ENCODE data around the gene UBXN2A. TPM values are rescaled to one million over a fixed set of nuclear protein-coding genes. Genes with fewer than 3 reads are reported as not detected.

UBXN2A gene
- total RNA-seq, 1 experiment from 2014 or later: 15.1 TPM

GRCh38 chr2:23926750-23927571, 13.3 kb upstream of the UBXN2A start, which contains the start of gene ATAD2B:
Gene ATAD2B, minus strand, starts transcription at chr2:23927123. Its CDS starts 353 bp downstream, at chr2:23926770.
- H3K27ac Mint-ChIP-seq (ENCODE audit: unreplicated experiment): peak within 1 kb of the TSS; percentile 94
- H3K27me3 Mint-ChIP-seq (ENCODE audit: unreplicated experiment): no peaks in the 10 kb centered on the region
- no peaks in the 10 kb centered on the region for H3K9me3 Mint-ChIP-seq (ENCODE audit: low read depth, unreplicated experiment)
- CTCF ChIA-PET: interaction anchor here (0.6 to 1.8 kb wide), 16 partner anchors 13 to 218 kb away, joined by 3 to 15 read pairs (median 5); partner anchors contain the start of genes TP53I3, UBXN2A and WDCP
- peaks cover 44% of the 10 kb centered on the region for H3K4me1 Mint-ChIP-seq (ENCODE audit: low read depth, unreplicated experiment)
- H3K4me3 Mint-ChIP-seq (ENCODE audit: low read depth, unreplicated experiment): peak within 1 kb of the TSS; percentile 99
- intact Hi-C loops (cut with micrococcal nuclease; ENCODE audit: unreplicated experiment): loop anchor here (5.0 kb wide), 1 partner anchor 150 kb away; the partner anchor contains the start of gene SF3B6
- TF ChIP-seq CTCF (IDR thresholded peaks at IDR 0.05; ENCODE audit: unreplicated experiment): peak; percentile 80
- DNase-seq: peak; percentile 98
- no TSS peak for BruUV-seq (replicated peaks)
- peaks cover 28% of the 10 kb centered on the region for H3K36me3 Mint-ChIP-seq (ENCODE audit: insufficient read depth, unreplicated experiment)

GRCh38 chr2:23934259-23934658, 6.0 kb upstream of the UBXN2A start:
- CTCF ChIA-PET: no interaction called here
- BruUV-seq (replicated peaks): no TSS peak
- Mint-ChIP-seq H3K9me3 (ENCODE audit: low read depth, unreplicated experiment) (no peaks in the 10 kb centered on the region), H3K27ac (ENCODE audit: unreplicated experiment) (no peak overlapping the region), H3K4me3 (ENCODE audit: low read depth, unreplicated experiment) (no peak overlapping the region), H3K4me1 (ENCODE audit: low read depth, unreplicated experiment) (peaks cover 7% of the 10 kb centered on the region), H3K36me3 (ENCODE audit: insufficient read depth, unreplicated experiment) (peaks cover 4% of the 10 kb centered on the region), H3K27me3 (ENCODE audit: unreplicated experiment) (peaks cover 8% of the 10 kb centered on the region)
- no peak for TF ChIP-seq CTCF (IDR thresholded peaks at IDR 0.05; ENCODE audit: unreplicated experiment)
- intact Hi-C loops (cut with micrococcal nuclease; ENCODE audit: unreplicated experiment): no loop called here
- DNase-seq: no peak

- BruUV-seq (replicated peaks): TSS peak; percentile 54
- no peak for DNase-seq
- Mint-ChIP-seq H3K4me3 (ENCODE audit: low read depth, unreplicated experiment) (peak overlapping the region; percentile 75), H3K4me1 (ENCODE audit: low read depth, unreplicated experiment) (peaks cover 41% of the 10 kb centered on the region), H3K27ac (ENCODE audit: unreplicated experiment) (peak overlapping the region; percentile 19), H3K27me3 (ENCODE audit: unreplicated experiment) (peaks cover 8% of the 10 kb centered on the region), H3K9me3 (ENCODE audit: low read depth, unreplicated experiment) (no peaks in the 10 kb centered on the region), H3K36me3 (ENCODE audit: insufficient read depth, unreplicated experiment) (peaks cover 25% of the 10 kb centered on the region)
- no peak for TF ChIP-seq CTCF (IDR thresholded peaks at IDR 0.05; ENCODE audit: unreplicated experiment)
- CTCF ChIA-PET: interaction anchor here (0.6 to 2.3 kb wide), 5 partner anchors 14 to 614 kb away, joined by 3 to 14 read pairs (median 4); partner anchors contain the start of gene ATAD2B
- intact Hi-C loops (cut with micrococcal nuclease; ENCODE audit: unreplicated experiment): no loop called here
Measured at GRCh38 chr2:23940718-23941620, 706 bp downstream of the UBXN2A start.

GRCh38 chr2:23941644-23942043, 1.4 kb downstream of the UBXN2A start:
- no peak for DNase-seq
- Mint-ChIP-seq H3K9me3 (ENCODE audit: low read depth, unreplicated experiment) (no peaks in the 10 kb centered on the region), H3K27me3 (ENCODE audit: unreplicated experiment) (peaks cover 8% of the 10 kb centered on the region), H3K36me3 (ENCODE audit: insufficient read depth, unreplicated experiment) (peaks cover 25% of the 10 kb centered on the region), H3K4me3 (ENCODE audit: low read depth, unreplicated experiment) (peak overlapping the region; percentile 75), H3K4me1 (ENCODE audit: low read depth, unreplicated experiment) (peaks cover 41% of the 10 kb centered on the region), H3K27ac (ENCODE audit: unreplicated experiment) (no peak overlapping the region)
- intact Hi-C loops (cut with micrococcal nuclease; ENCODE audit: unreplicated experiment): no loop called here
- no peak for TF ChIP-seq CTCF (IDR thresholded peaks at IDR 0.05; ENCODE audit: unreplicated experiment)
- CTCF ChIA-PET: interaction anchor here (0.6 to 0.9 kb wide), 4 partner anchors 11 to 327 kb away, joined by 3 to 13 read pairs (median 8); partner anchors contain the start of gene ATAD2B
- BruUV-seq (replicated peaks): no TSS peak

All from Calu3 (cell line).